Thyroid gland (tissue), 4 donors: ENCODE results near the gene MRNIP. TPM values are rescaled to one million over a fixed set of nuclear protein-coding genes. Genes with fewer than 3 reads are reported as not detected.

ENCODE experiments used
- DNase-seq, 2 donors: peaks; one replicate each; pipeline ENCODE4 v3.0.0-alpha.2; 2019
- H3K27ac ChIP-seq, 3 donors: fragments of 200-600 bp; sonication (generic); 1 replicate in 2 of 3; 2 replicates in 1 of 3; pipeline ENCODE4 v1.5.1; 2016 to 2019; ENCODE audit warnings: mild to moderate bottlenecking in 1 of 3, moderate library complexity in 1 of 3
- H3K27me3 ChIP-seq: fragments of 200-600 bp; sonication (generic); one replicate; pipeline ENCODE4 v1.5.1; 2019
- H3K36me3 ChIP-seq, 2 donors: fragments of 200-600 bp; sonication (generic); one replicate each; pipeline ENCODE4 v1.5.1; 2016 to 2019
- H3K4me1 ChIP-seq, 2 donors: fragments of 200-600 bp; sonication (generic); one replicate each; pipeline ENCODE4 v1.5.1; 2017 to 2019
- H3K4me3 ChIP-seq, 3 donors: fragments of 200-600 bp; sonication (generic); replicated peaks in 1 of 3; 1 replicate in 2 of 3; 2 replicates in 1 of 3; pipeline ENCODE4 v1.5.1; 2016; ENCODE audit warnings: mild to moderate bottlenecking in 1 of 3
- H3K9me3 ChIP-seq: fragments of 200-600 bp; sonication (generic); one replicate; pipeline ENCODE4 v1.5.1; 2017
- CTCF ChIP-seq, 6 experiments: fragments of 200-600 bp in 3 of 6; fragments of 450-650 bp in 3 of 6; sonication (generic) in 3 of 6; IDR thresholded peaks; one replicate each; pipeline ENCODE4 v1.5.1; 2016 to 2019; ENCODE audit warnings: antibody characterized with exemption in 6 of 6, mild to moderate bottlenecking in 2 of 6, inconsistent platforms in 1 of 6, moderate library complexity in 1 of 6
- POLR2A ChIP-seq, 2 donors: fragments of 450-650 bp; IDR thresholded peaks; one replicate each; pipeline ENCODE4 v1.6.1; 2017; ENCODE audit warnings: antibody characterized with exemption in 2 of 2, mild to moderate bottlenecking in 2 of 2, moderate library complexity in 1 of 2
- WGBS, 2 donors: methylation state at CpG; one replicate each; pipeline ENCODE4 v1.1.5; 2017; 5-methylcytosine and 5-hydroxymethylcytosine counted together
- intact Hi-C: fragments of 100-400 bp; cut with DNase I; formaldehyde crosslinking; loops from one replicate; pipeline ENCODE4 v1.15.1; 2023
- total RNA-seq, 4 donors: library from RNA; depleted of rRNA; stranded (reverse); fragments of >200 nt; gene quantifications; one replicate each; pipeline ENCODE4 v1.2.3, GENCODE V29; 2016

MRNIP gene
- total RNA-seq, 4 donors from 2014 or later: 37.1 to 68.2 (median 52.1) TPM

- Histone ChIP-seq H3K27ac (no peak overlapping the region), H3K36me3 (peaks cover 44 to 73% of the 10 kb centered on the region in 2 donors), H3K27me3 (no peaks in the 10 kb centered on the region), H3K4me1 (no peaks in the 10 kb centered on the region), H3K9me3 (no peaks in the 10 kb centered on the region), H3K4me3 (no peak overlapping the region)
- DNase-seq: no peak
- 96% methylated on average over 28 to 29 of the region's 31 CpGs for WGBS, 2 donors
- TF ChIP-seq POLR2A (IDR thresholded peaks at IDR 0.05) (no peak), CTCF (IDR thresholded peaks at IDR 0.05) (no peak)
- intact Hi-C loops: no loop called here
These were observed 34.7 kb upstream of the MRNIP start for GRCh38 chr5:179893076-179893957.

- TF ChIP-seq POLR2A (IDR thresholded peaks at IDR 0.05): no peak
- no peak for TF ChIP-seq CTCF (IDR thresholded peaks at IDR 0.05)
- Histone ChIP-seq H3K27me3 (no peaks in the 10 kb centered on the region), H3K27ac (no peak overlapping the region), H3K9me3 (no peaks in the 10 kb centered on the region), H3K4me3 (no peak overlapping the region), H3K4me1 (no peaks in the 10 kb centered on the region), H3K36me3 (peaks cover 47 to 68% of the 10 kb centered on the region in 2 donors)
- no peak for DNase-seq
- intact Hi-C loops: no loop called here
- WGBS, 2 donors: 92 to 100% methylated on average over 1 to 5 of the region's 5 CpGs
These were observed 33.6 kb upstream of the MRNIP start for GRCh38 chr5:179892255-179892654.

DNA sequence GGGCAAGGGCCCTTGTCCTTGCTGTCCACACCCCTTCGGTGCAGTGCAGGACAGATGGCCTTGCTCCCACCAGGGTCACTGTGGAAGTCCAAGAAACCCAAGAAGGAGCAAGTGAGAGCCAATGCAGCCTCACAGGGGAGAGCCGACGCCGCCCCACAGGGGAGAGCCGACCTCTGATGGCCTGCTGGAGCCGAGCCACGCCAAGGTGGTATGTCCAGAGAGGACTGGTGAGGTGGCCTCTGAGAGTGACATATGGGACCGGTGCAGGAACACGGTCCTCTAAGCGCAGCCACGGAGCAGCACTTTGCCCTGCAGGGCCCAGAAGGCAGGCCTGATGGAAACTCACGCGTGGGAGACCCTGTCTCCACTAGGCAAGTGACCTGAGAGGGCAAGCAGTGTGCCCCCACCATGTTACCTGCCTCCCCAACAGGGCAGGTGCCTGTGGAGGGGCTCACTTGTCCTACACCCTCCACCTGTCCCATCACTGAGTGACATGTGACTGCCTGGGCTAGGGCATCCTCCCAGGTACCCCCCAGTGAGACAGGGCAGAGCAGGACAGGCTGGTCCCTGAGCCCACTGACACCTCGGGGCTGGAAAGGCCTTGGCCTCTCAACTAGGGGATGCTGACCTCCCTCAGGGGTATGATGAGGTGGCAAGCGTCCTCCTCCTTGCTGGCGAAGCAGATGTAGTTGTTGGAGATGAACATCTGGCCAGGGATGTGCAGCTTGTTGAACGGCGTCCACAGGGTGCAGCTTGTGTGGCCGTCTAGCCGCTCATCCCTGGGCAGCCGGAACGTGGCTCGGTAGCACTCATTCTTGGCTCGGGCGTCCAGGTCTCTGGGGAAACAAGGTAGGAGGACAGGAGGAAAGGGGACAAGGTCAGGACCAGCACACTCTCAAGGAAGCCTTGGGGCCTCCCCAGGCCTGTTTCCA is 32.4 kb upstream of the MRNIP start:
- intact Hi-C loops: no loop called here
- TF ChIP-seq POLR2A (IDR thresholded peaks at IDR 0.05): no peak
- TF ChIP-seq CTCF (IDR thresholded peaks at IDR 0.05): no peak
- no peaks in the 10 kb centered on the region for H3K4me1 ChIP-seq
- H3K27ac ChIP-seq: no peak overlapping the region
- H3K36me3 ChIP-seq: peaks cover 52 to 64% of the 10 kb centered on the region in 2 donors
- DNase-seq: no peak
- whole genome bisulfite sequencing, 2 donors: 92 to 98% methylated on average over 21 of the region's 25 CpGs
- no peaks in the 10 kb centered on the region for H3K9me3 ChIP-seq
- no peak overlapping the region for H3K4me3 ChIP-seq
- H3K27me3 ChIP-seq: no peaks in the 10 kb centered on the region

DNA sequence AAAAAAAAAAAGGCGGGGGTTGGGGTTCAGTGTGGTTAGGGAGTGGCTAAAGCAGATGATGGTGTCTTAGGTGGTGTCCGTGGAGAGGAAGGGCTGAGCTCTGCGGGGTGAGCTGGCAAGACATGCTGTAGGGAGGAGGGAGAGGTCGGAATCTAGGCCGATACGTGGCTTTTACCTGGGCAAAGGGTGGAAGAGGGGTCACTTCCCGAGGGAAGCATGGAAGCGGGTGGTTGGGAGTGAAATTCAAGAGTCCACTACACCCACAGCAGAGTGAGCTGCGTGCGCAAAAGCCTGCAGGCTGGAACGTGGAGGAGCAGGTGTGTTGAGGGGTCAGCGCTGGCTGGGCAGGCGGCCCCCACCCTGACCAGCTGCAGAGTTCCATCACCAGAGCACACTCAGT is 31.3 kb upstream of the MRNIP start:
- WGBS, 2 donors: 93 to 94% methylated on average over 13 of the region's 13 CpGs
- no peaks in the 10 kb centered on the region for H3K27me3 ChIP-seq
- H3K36me3 ChIP-seq: peaks cover 52 to 64% of the 10 kb centered on the region in 2 donors
- no peak for TF ChIP-seq POLR2A (IDR thresholded peaks at IDR 0.05)
- no peak for TF ChIP-seq CTCF (IDR thresholded peaks at IDR 0.05)
- DNase-seq: no peak
- intact Hi-C loops: no loop called here
- H3K9me3 ChIP-seq: no peaks in the 10 kb centered on the region
- no peak overlapping the region for H3K4me3 ChIP-seq
- H3K4me1 ChIP-seq: no peaks in the 10 kb centered on the region
- no peak overlapping the region for H3K27ac ChIP-seq
